ENCODE measurements around the gene IFI35. TPM values are rescaled to one million over a fixed set of nuclear protein-coding genes. Genes with fewer than 3 reads are reported as not detected.
A peak's percentile ranks its signal among the peaks of the same experiment; 100 is the strongest.
"Not testable (repeated sequence)": the region's sequence is repeated elsewhere in the genome, so short reads cannot be mapped to it uniquely, and the experiment has no call there.

Gene IFI35
- total RNA-seq, 2 donors from 2014 or later = 38.4 to 45.4 TPM

DNA sequence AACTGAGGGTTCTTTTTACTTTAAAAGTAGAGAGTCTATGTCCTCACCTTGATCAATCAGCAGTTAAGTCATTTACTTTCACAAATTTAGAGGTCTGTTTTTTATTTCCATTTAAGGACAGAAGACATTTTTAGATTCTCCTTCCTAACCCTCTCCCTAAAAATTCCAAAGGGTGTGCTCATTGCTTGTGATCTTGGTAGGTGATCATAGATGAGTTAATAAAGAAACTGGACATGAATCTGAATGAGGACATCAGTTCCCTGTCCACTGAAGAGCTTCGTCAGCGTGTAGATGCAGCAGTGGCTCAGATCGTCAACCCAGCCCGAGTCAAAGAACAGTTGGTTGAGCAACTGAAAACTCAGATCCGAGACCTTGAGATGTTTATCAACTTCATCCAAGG, 17.4 kb upstream of the IFI35 start:
- H3K4me3 Mint-ChIP-seq = no peak overlapping the region
- no peaks in the 10 kb centered on the region for H3K4me1 Mint-ChIP-seq
- H3K27me3 Mint-ChIP-seq = no peaks in the 10 kb centered on the region
- H3K27ac Mint-ChIP-seq = no peak overlapping the region
- H3K36me3 Mint-ChIP-seq (ENCODE audit: low read depth) = peaks cover 99% of the 10 kb centered on the region
- no peaks in the 10 kb centered on the region for H3K9me3 Mint-ChIP-seq
- ATAC-seq (replicated peaks) = no peak

GRCh38 chr17:42989726-42990652, 16.6 kb upstream of the IFI35 start:
- Mint-ChIP-seq H3K4me1 (no peaks in the 10 kb centered on the region), H3K27me3 (no peaks in the 10 kb centered on the region), H3K36me3 (ENCODE audit: low read depth) (peaks cover 98% of the 10 kb centered on the region), H3K4me3 (no peak overlapping the region), H3K9me3 (no peaks in the 10 kb centered on the region), H3K27ac (peak overlapping the region; percentile 18)
- no peak for ATAC-seq (replicated peaks)

DNA sequence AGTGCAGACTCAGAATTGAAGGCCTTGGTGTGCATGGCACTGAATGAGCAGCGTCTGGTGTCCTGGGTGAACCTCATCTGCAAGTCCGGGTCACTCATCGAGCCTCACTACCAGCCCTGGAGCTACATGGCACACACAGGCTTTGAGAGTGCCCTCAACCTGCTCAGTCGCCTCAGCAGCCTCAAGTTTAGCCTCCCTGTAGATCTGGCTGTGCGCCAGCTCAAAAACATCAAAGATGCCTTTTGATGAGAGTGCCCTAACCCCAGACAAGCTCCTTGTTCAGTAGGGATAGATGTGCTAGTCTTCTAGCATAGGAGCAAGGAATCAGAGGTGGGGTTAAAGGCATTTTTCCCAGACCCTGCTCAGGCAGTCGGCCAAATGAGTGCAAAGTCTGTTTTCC, 15.1 kb upstream of the IFI35 start:
- peaks cover 91% of the 10 kb centered on the region for H3K36me3 Mint-ChIP-seq (ENCODE audit: low read depth)

DNA sequence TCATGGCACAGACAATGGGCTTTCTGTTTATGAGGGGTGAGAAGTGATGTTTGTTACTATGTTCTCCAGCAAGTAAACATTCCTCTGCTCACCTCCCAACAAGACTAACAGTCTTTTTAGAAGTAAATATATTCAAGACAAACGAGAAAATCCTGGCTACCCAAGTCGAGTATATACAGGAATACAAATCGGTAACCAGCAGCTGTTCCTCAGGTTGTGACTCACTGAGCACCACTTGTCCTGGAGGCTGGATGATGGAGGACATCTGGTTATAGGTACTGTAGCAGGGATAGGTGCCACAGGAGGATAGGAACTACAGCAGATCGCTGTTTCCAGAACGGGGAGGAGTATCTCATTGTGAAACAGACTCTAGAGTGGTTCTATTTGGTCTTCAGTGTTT, 13.7 kb upstream of the IFI35 start:
- Mint-ChIP-seq H3K9me3 (no peaks in the 10 kb centered on the region), H3K4me1 (peaks cover 2% of the 10 kb centered on the region), H3K27me3 (no peaks in the 10 kb centered on the region), H3K36me3 (ENCODE audit: low read depth) (peaks cover 77% of the 10 kb centered on the region), H3K27ac (no peak overlapping the region), H3K4me3 (no peak overlapping the region)
- ATAC-seq (replicated peaks) = no peak

More for the DNA sequence above, 15.1 kb upstream of the IFI35 start:
- ATAC-seq (replicated peaks) = no peak
- Mint-ChIP-seq H3K27ac (no peak overlapping the region), H3K27me3 (no peaks in the 10 kb centered on the region), H3K4me3 (no peak overlapping the region), H3K9me3 (no peaks in the 10 kb centered on the region), H3K4me1 (no peaks in the 10 kb centered on the region)

- H3K9me3 Mint-ChIP-seq; H3K27me3 Mint-ChIP-seq; H3K4me3 Mint-ChIP-seq; H3K27ac Mint-ChIP-seq; ATAC-seq (replicated peaks); H3K4me1 Mint-ChIP-seq: not testable (repeated sequence)
- peaks cover 74% of the 10 kb centered on the region for H3K36me3 Mint-ChIP-seq (ENCODE audit: low read depth)
Observed at GRCh38 chr17:42993913-42994312, 12.7 kb upstream of the IFI35 start.

DNA sequence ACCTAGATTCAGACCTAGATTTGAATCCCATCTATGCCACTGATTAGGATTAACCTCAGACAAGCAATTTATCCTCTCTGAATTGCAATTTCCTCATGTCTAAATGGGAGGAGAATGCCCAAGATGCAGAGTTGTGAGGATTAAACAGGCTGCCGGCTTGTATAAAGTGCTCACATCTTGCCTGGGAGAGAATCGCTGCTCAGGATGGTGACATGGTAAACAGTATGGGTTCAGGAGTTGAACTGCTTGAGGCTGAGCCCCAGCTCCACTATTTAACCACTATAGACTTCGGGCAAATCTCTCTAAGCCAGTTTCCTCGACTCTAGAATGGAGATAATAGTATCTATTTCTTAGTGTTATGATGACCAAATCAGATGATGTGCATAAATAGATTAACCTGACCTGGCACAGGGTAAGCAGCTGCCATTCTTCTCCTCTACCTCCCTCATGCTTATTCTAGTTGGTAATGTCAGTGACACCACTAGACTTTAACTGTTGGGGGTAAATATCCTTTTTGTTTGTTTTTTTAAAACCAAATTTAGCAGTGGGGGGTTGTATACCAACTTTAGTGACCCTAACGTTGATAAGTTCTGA, 9.1 kb upstream of the IFI35 start:
- peaks cover 74% of the 10 kb centered on the region for H3K36me3 Mint-ChIP-seq (ENCODE audit: low read depth)
- peak overlapping the region; percentile 93 for H3K27ac Mint-ChIP-seq
- H3K27me3 Mint-ChIP-seq = no peaks in the 10 kb centered on the region
- ATAC-seq (replicated peaks) = no peak
- H3K9me3 Mint-ChIP-seq = no peaks in the 10 kb centered on the region
- peak overlapping the region; percentile 83 for H3K4me3 Mint-ChIP-seq
- peaks cover 4% of the 10 kb centered on the region for H3K4me1 Mint-ChIP-seq

DNA sequence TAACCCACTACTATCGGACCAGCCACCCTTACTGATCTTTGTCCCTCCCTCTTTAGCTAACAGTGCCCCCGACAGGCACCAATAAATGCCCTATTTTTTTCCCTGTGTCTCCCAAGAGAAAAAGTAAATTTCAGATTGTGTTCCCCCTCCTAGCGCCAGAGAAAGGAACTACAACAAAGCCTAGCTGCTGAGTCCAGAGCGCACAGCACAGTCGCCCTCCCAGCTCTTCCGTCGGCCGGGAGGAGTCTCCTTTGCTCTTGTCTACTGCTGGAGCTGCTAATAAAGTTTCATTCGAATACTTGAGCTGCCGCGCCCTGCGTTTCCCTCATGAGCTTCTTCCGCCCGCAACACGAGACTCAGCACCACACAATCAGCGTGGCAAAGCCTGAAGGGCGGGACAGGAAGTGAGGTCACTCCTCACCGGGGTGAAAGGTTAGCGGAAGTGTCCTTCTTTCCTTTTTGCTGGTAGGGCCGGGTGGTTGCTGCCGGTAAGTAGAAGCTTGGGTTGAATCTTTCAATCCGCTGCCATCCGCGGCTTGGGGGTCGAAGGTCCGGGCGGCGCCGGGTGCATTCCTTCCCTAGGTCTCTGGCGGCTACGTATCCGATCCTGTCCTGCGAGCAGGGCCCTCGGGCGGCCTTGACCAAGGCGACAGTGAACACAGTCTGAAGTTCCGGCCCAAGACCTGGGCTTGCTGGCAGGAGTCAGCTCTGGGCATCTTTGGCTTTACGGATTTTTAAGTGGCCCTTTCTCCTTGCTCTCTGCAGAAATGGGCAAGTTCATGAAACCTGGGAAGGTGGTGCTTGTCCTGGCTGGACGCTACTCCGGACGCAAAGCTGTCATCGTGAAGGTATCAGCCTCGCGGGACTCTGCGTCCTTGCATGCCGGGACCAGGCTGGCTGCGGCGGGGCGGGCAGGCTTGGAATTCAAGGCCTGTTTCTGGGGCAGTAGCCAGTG, 8.3 kb upstream of the IFI35 start, which contains the start of gene RPL27:
TSS of gene RPL27 (plus strand) at position 436 of the 955 bp plus-strand sequence. CDS start at position 768, 332 bp downstream.
- Mint-ChIP-seq H3K27me3 (no peaks in the 10 kb centered on the region), H3K4me1 (peaks cover 4% of the 10 kb centered on the region), H3K9me3 (no peaks in the 10 kb centered on the region), H3K36me3 (ENCODE audit: low read depth) (peaks cover 74% of the 10 kb centered on the region), H3K27ac (peak within 1 kb of the TSS; percentile 93), H3K4me3 (peak within 1 kb of the TSS; percentile 83)
- peak; percentile 97 for ATAC-seq (replicated peaks)

GRCh38 chr17:42999003-42999525, 7.5 kb upstream of the IFI35 start:
- H3K4me1 Mint-ChIP-seq = peaks cover 4% of the 10 kb centered on the region
- H3K27me3 Mint-ChIP-seq = no peaks in the 10 kb centered on the region
- peaks cover 74% of the 10 kb centered on the region for H3K36me3 Mint-ChIP-seq (ENCODE audit: low read depth)
- no peak for ATAC-seq (replicated peaks)
- H3K4me3 Mint-ChIP-seq = peak overlapping the region; percentile 83
- H3K9me3 Mint-ChIP-seq = no peaks in the 10 kb centered on the region
- peak overlapping the region; percentile 93 for H3K27ac Mint-ChIP-seq

- not testable (repeated sequence) for H3K4me3 Mint-ChIP-seq; H3K4me1 Mint-ChIP-seq; H3K27ac Mint-ChIP-seq; ATAC-seq (replicated peaks); H3K27me3 Mint-ChIP-seq; H3K9me3 Mint-ChIP-seq
- peaks cover 69% of the 10 kb centered on the region for H3K36me3 Mint-ChIP-seq (ENCODE audit: low read depth)
Observed at GRCh38 chr17:43000894-43001293, 5.7 kb upstream of the IFI35 start.

DNA sequence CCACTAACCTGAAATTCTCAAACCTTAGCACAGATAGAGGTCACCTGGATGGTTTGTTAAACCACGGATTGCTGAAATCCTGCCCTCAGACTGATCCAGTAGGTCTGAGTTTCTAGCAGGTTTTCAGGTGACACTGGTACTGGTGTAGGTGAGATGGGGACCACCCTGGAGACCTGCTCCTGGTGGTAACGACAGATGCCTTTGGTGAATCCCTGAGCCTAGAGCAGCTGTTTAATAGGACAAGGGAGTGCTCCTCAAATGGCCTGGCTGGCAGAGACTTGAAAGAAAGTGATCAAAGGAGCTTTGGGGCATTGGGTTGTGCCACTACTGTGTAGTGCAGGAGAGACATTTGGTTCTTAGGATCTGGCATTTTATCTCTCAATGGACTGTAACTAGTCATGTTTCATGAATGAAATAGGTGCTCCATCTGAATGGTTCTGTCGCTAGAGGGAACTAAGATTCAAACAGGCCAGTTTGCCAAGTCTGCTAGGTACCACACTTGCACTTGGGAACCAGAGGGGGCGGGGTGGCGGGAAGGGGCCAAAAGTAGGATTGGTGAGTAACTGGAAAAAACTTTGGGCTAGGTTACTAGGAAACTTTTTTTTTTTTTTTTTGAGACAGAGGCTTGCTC, 2.9 kb upstream of the IFI35 start:
- H3K9me3 Mint-ChIP-seq = no peaks in the 10 kb centered on the region
- H3K4me3 Mint-ChIP-seq = no peak overlapping the region
- H3K4me1 Mint-ChIP-seq = no peaks in the 10 kb centered on the region
- H3K27me3 Mint-ChIP-seq = no peaks in the 10 kb centered on the region
- no peak overlapping the region for H3K27ac Mint-ChIP-seq
- peaks cover 69% of the 10 kb centered on the region for H3K36me3 Mint-ChIP-seq (ENCODE audit: low read depth)
- ATAC-seq (replicated peaks) = no peak

- Mint-ChIP-seq H3K4me3 (no peak overlapping the region), H3K36me3 (ENCODE audit: low read depth) (peaks cover 50% of the 10 kb centered on the region), H3K4me1 (peaks cover 5% of the 10 kb centered on the region), H3K27ac (peak overlapping the region; percentile 9), H3K27me3 (no peaks in the 10 kb centered on the region), H3K9me3 (no peaks in the 10 kb centered on the region)
- ATAC-seq (replicated peaks) = no peak
Observed at GRCh38 chr17:43010667-43011308, 4.2 kb downstream of the IFI35 start.

- no peaks in the 10 kb centered on the region for H3K9me3 Mint-ChIP-seq
- H3K4me1 Mint-ChIP-seq = peaks cover 5% of the 10 kb centered on the region
- ATAC-seq (replicated peaks) = no peak
- H3K27ac Mint-ChIP-seq = no peak overlapping the region
- H3K36me3 Mint-ChIP-seq (ENCODE audit: low read depth) = peaks cover 45% of the 10 kb centered on the region
- no peak overlapping the region for H3K4me3 Mint-ChIP-seq
- H3K27me3 Mint-ChIP-seq = no peaks in the 10 kb centered on the region
Observed at GRCh38 chr17:43011728-43012472, 5.3 kb downstream of the IFI35 start.

DNA sequence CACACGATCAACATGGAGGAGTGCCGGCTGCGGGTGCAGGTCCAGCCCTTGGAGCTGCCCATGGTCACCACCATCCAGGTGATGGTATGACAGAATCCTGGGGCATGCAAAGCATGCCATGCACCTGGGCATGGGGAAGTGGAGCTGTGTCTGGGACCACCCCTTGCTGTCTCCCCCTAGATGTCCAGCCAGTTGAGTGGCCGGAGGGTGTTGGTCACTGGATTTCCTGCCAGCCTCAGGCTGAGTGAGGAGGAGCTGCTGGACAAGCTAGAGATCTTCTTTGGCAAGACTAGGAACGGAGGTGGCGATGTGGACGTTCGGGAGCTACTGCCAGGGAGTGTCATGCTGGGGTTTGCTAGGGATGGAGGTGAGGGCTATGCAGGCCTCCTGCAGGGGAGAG, 6.7 kb downstream of the IFI35 start:
- no peak for ATAC-seq (replicated peaks)
- peaks cover 45% of the 10 kb centered on the region for H3K36me3 Mint-ChIP-seq (ENCODE audit: low read depth)
- H3K9me3 Mint-ChIP-seq = no peaks in the 10 kb centered on the region
- H3K4me1 Mint-ChIP-seq = peaks cover 9% of the 10 kb centered on the region
- no peaks in the 10 kb centered on the region for H3K27me3 Mint-ChIP-seq
- peak overlapping the region; percentile 20 for H3K27ac Mint-ChIP-seq
- no peak overlapping the region for H3K4me3 Mint-ChIP-seq

All from activated T-helper 17 cell treated with anti-CD3 and anti-CD28 coated beads, Interleukin-2, amount 50 U/mL, for 72 hours (primary cell).